GM12878 (cell line): ENCODE measurements around the gene RSPO3. TPM values are rescaled to one million over a fixed set of nuclear protein-coding genes. Genes with fewer than 3 reads are reported as not detected.

Source experiments
- ATAC-seq: fragments of 200-7000 bp; cut with Tn5 transposase; 3 replicates; pipeline ENCODE4 v1.9.1; 2020; ENCODE audit warnings: mild to moderate bottlenecking, moderate library complexity
- BruUV-seq: library from RNA; stranded (reverse); fragments of 400-500 nt; replicated peaks from 2 replicates; lab custom pipeline; 2021; lab: Mats Ljungman, UMichigan
- CTCF ChIA-PET: fragments of 300-600 bp; sonication (Branson Sonifier 250); formaldehyde crosslinking; extraction: SDS; loops from one replicate; lab custom pipeline; 2021; ENCODE audit warnings: inconsistent platforms; lab: Yijun Ruan, JAX
- POLR2A ChIA-PET: fragments of 350-600 bp; formaldehyde crosslinking; extraction: SDS; loops from one replicate; lab custom pipeline; 2021; ENCODE audit warnings: inconsistent platforms; lab: Charles Lee
- RAD21 ChIA-PET: fragments of 300-600 bp; sonication (Branson Sonifier 250); formaldehyde crosslinking; loops from one replicate; lab custom pipeline; 2023; ENCODE audit warnings: antibody characterized with exemption; ENCODE audit not compliant: unreplicated experiment; lab: Charles Lee
- SMC1A ChIA-PET: fragments of 300-600 bp; sonication (Branson Sonifier 250); formaldehyde crosslinking; loops from one replicate; lab custom pipeline; 2023; ENCODE audit not compliant: unreplicated experiment, uncharacterized antibody; lab: Charles Lee
- DNase-seq: peaks from one replicate; pipeline ENCODE4 v3.0.0-alpha.2; 2011; ENCODE audit warnings: low read depth, low spot score
- FAIRE-seq: peaks from 3 replicates; lab custom pipeline; 2011; peaks lifted over from hg19 to GRCh38; lab: Jason Lieb, UNC
- H2AFZ ChIP-seq: 2 replicates; pipeline ENCODE4 v1.6.0; 2011; ENCODE audit warnings: low read depth, low read length, control low read depth; ENCODE audit not compliant: control insufficient read depth
- H3K27ac ChIP-seq: 2 replicates; pipeline ENCODE4 v1.5.1; 2011; ENCODE audit warnings: control low read depth; ENCODE audit not compliant: control insufficient read depth, insufficient read depth
- H3K27me3 ChIP-seq, 2 experiments: replicated peaks in 1 of 2; 2 replicates each; pipeline versions ENCODE4 v1.6.0 to v1.6.1; 2011; ENCODE audit warnings: low read length in 1 of 2; ENCODE audit not compliant: control insufficient read depth in 2 of 2, insufficient read depth in 2 of 2
- H3K36me3 ChIP-seq, 2 experiments: 2 replicates each; pipeline ENCODE4 v1.5.1; 2011; ENCODE audit warnings: low read length in 1 of 2; ENCODE audit not compliant: control insufficient read depth in 2 of 2, insufficient read depth in 2 of 2
- H3K4me1 ChIP-seq: 2 replicates; pipeline ENCODE4 v1.6.1; 2011; ENCODE audit warnings: mild to moderate bottlenecking, low read length, moderate library complexity, mixed read lengths; ENCODE audit not compliant: control insufficient read depth, insufficient read depth
- H3K4me2 ChIP-seq: 2 replicates; pipeline ENCODE4 v1.6.0; 2011; ENCODE audit warnings: control low read depth; ENCODE audit not compliant: control insufficient read depth, insufficient read depth
- H3K4me3 ChIP-seq: fragments of 200-600 bp; sonication (generic); 2 replicates; pipeline ENCODE4 v1.5.1; 2016
- H3K79me2 ChIP-seq: 2 replicates; pipeline ENCODE4 v1.6.0; 2011; ENCODE audit warnings: low read length; ENCODE audit not compliant: control insufficient read depth, insufficient read depth
- H3K9ac ChIP-seq: 2 replicates; pipeline ENCODE4 v1.8.0; 2011; ENCODE audit warnings: low read length, control low read depth, mixed read lengths; ENCODE audit not compliant: control insufficient read depth, insufficient read depth
- H3K9me3 ChIP-seq: replicated peaks from 3 replicates; pipeline ENCODE4 v1.5.1; 2011; ENCODE audit warnings: mild to moderate bottlenecking, low read length; ENCODE audit not compliant: control insufficient read depth, insufficient read depth
- H4K20me1 ChIP-seq: 2 replicates; pipeline ENCODE4 v1.6.0; 2011; ENCODE audit not compliant: control insufficient read depth, insufficient read depth
- CREB1 ChIP-seq: IDR thresholded peaks from 2 replicates; pipeline ENCODE4 v1.6.1; 2012; ENCODE audit warnings: low read depth, mild to moderate bottlenecking, inconsistent platforms
- KAT2A ChIP-seq: conservative IDR thresholded peaks from 2 replicates; pipeline ENCODE4 v1.6.1; 2011; ENCODE audit warnings: low read depth, low read length; ENCODE audit not compliant: control insufficient read depth
- NKRF ChIP-seq: fragments of 450-650 bp; conservative IDR thresholded peaks from 2 replicates; pipeline ENCODE4 v1.6.1; 2017; ENCODE audit warnings: mild to moderate bottlenecking, moderate library complexity
- NR2F1 ChIP-seq: fragments of 450-650 bp; conservative IDR thresholded peaks from 2 replicates; pipeline ENCODE4 v1.6.1; 2017; ENCODE audit warnings: mild to moderate bottlenecking
- SMAD5 ChIP-seq: IDR thresholded peaks from 2 replicates; pipeline ENCODE4 v1.6.1; 2016; ENCODE audit warnings: antibody characterized with exemption, low read depth
- WGBS: methylation state at CpG from one replicate; pipeline ENCODE4 v1.1.6; 2016; ENCODE audit warnings: low lambda C conversion rate; ENCODE audit not compliant: insufficient replicate concordance, insufficient coverage; ENCODE audit errors: missing lambda C conversion rate; 5-methylcytosine and 5-hydroxymethylcytosine counted together
- in situ Hi-C: fragments of 300-500 bp; cut with MboI; formaldehyde crosslinking; loops from 9 replicates; pipeline ENCODE4 v1.14.3; 2018; ENCODE audit warnings: mixed read lengths
- intact Hi-C: fragments of 100-400 bp; cut with micrococcal nuclease; formaldehyde crosslinking; loops from one replicate; pipeline ENCODE4 v1.14.2; 2022; ENCODE audit not compliant: unreplicated experiment
- polyA plus RNA-seq, 11 experiments: library from polyadenylated mRNA; depleted of rRNA in 4 of 11; unstranded in 6 of 11; stranded (reverse) in 5 of 11; fragments of >200 nt; fragmentation: Nextera tagmentation in 4 of 11; fragmentation: Illumina TruSeq in 1 of 11; extraction: Ambion mirVana in 4 of 11; extraction: Trizol in 1 of 11; gene quantifications; 1 replicate in 1 of 11; 2 replicates in 10 of 11; pipeline versions ENCODE4 v1.2.1 to v1.2.3, GENCODE V29; 2011 to 2016; ENCODE audit warnings: inconsistent platforms in 2 of 11, missing spikeins in 2 of 11, low read depth in 1 of 11
- total RNA-seq, 4 experiments: library from RNA; depleted of rRNA in 3 of 4; stranded (reverse); fragments of >200 nt in 3 of 4; fragmentation: Illumina TruSeq in 1 of 4; extraction: Trizol in 1 of 4; gene quantifications; 2 replicates each; pipeline versions ENCODE4 v1.2.1 to v1.2.3, GENCODE V29; 2013 to 2021
- TF ChIP-seq, protein P1 (sequence below): fragments of 450-650 bp; formaldehyde crosslinking; IDR thresholded peaks from 2 replicates; pipeline ENCODE4 v1.4.0; 2022; ENCODE audit warnings: mild to moderate bottlenecking, moderate library complexity
- TF ChIP-seq, protein P2 (sequence below): fragments of 450-650 bp; IDR thresholded peaks from 2 replicates; pipeline ENCODE4 v1.6.1; 2018; ENCODE audit warnings: mild to moderate bottlenecking, low read depth, moderate library complexity; ENCODE audit not compliant: partially characterized antibody

Gene RSPO3
- total and polyA plus RNA-seq, 10 of the 15 experiments (the other 5 are each of a cell fraction or from before 2014, with no cell fraction given): 0.16 TPM; not detected in 9

- TF ChIP-seq SMAD5: no peak
- no peak for DNase-seq
- 0% methylated on average over 2 of the region's 2 CpGs for WGBS
- Histone ChIP-seq H3K4me3 (no peak overlapping the region), H3K4me2 (no peak overlapping the region), H3K27me3 (no peaks in the 10 kb centered on the region), H3K79me2 (no peaks in the 10 kb centered on the region), H3K9ac (no peak overlapping the region), H3K9me3 (no peaks in the 10 kb centered on the region), H3K27ac (no peak overlapping the region), H2AFZ (no peak overlapping the region), H3K4me1 (no peaks in the 10 kb centered on the region), H3K36me3 (no peaks in the 10 kb centered on the region), H4K20me1 (no peaks in the 10 kb centered on the region)
- FAIRE-seq: no peak
- ChIA-PET RAD21 (no interaction called here), POLR2A (no interaction called here), SMC1A (no interaction called here), CTCF (no interaction called here)
- in situ Hi-C loops: no loop called here
- no peak for ATAC-seq
- intact Hi-C loops: no loop called here
- BruUV-seq: no TSS peak
These were observed 34.5 kb upstream of the RSPO3 start for GRCh38 chr6:127083963-127084310.

DNA sequence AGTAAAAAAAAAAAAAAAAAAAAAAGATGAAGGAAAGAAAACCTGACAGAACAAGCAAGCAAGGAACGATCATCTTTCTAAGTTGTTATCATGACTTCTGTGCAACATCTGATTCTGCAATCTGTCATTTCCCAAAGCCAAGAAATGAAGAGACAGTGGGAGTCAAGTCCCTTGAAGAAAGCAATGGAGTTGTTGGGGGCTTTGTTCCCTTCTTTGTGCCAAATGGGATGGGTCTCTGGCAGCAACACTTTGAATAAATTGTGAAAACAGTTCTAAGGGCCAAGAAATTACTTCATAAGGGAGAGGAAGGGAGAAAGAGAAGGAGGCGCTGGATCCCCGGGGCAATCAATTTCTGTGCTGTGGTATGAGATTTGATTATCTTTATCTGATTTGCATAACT is 33.3 kb upstream of the RSPO3 start:
- no peaks in the 10 kb centered on the region for H3K36me3 ChIP-seq
- FAIRE-seq: no peak
- no peaks in the 10 kb centered on the region for H3K27me3 ChIP-seq
- RAD21 ChIA-PET: no interaction called here
- no peaks in the 10 kb centered on the region for H3K9me3 ChIP-seq
- H2AFZ ChIP-seq: no peak overlapping the region
- H3K4me3 ChIP-seq: no peak overlapping the region
- H3K9ac ChIP-seq: no peak overlapping the region
- SMC1A ChIA-PET: interaction anchor here (1.2 kb wide), 1 partner anchor 7 kb away, joined by 3 read pairs; no protein-coding TSS in a partner anchor
- in situ Hi-C loops (no loop called here), intact Hi-C loops (no loop called here)
- no peak overlapping the region for H3K27ac ChIP-seq
- no peak for DNase-seq
- H3K4me1 ChIP-seq: no peaks in the 10 kb centered on the region
- CTCF ChIA-PET: no interaction called here
- H3K4me2 ChIP-seq: no peak overlapping the region
- ATAC-seq: no peak
- H3K79me2 ChIP-seq: no peaks in the 10 kb centered on the region
- 27% methylated on average over 3 of the region's 3 CpGs for WGBS
- no peaks in the 10 kb centered on the region for H4K20me1 ChIP-seq
- no TSS peak for BruUV-seq
- POLR2A ChIA-PET: no interaction called here
- TF ChIP-seq, protein P1, sequence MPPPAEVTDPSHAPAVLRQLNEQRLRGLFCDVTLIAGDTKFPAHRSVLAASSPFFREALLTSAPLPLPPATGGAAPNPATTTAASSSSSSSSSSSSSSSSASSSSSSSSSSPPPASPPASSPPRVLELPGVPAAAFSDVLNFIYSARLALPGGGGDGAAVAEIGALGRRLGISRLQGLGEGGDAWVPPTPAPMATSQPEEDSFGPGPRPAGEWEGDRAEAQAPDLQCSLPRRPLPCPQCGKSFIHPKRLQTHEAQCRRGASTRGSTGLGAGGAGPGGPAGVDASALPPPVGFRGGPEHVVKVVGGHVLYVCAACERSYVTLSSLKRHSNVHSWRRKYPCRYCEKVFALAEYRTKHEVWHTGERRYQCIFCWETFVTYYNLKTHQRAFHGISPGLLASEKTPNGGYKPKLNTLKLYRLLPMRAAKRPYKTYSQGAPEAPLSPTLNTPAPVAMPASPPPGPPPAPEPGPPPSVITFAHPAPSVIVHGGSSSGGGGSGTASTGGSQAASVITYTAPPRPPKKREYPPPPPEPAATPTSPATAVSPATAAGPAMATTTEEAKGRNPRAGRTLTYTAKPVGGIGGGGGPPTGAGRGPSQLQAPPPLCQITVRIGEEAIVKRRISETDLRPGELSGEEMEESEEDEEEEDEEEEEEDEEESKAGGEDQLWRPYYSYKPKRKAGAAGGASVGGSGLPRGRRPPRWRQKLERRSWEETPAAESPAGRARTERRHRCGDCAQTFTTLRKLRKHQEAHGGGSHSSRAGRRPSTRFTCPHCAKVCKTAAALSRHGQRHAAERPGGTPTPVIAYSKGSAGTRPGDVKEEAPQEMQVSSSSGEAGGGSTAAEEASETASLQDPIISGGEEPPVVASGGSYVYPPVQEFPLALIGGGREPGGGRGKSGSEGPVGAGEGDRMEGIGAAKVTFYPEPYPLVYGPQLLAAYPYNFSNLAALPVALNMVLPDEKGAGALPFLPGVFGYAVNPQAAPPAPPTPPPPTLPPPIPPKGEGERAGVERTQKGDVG (CRISPR knock-in tag): no peak
- TF ChIP-seq KAT2A (no peak), NR2F1 (no peak), CREB1 (no peak), NKRF (no peak)
- TF ChIP-seq, protein P2, sequence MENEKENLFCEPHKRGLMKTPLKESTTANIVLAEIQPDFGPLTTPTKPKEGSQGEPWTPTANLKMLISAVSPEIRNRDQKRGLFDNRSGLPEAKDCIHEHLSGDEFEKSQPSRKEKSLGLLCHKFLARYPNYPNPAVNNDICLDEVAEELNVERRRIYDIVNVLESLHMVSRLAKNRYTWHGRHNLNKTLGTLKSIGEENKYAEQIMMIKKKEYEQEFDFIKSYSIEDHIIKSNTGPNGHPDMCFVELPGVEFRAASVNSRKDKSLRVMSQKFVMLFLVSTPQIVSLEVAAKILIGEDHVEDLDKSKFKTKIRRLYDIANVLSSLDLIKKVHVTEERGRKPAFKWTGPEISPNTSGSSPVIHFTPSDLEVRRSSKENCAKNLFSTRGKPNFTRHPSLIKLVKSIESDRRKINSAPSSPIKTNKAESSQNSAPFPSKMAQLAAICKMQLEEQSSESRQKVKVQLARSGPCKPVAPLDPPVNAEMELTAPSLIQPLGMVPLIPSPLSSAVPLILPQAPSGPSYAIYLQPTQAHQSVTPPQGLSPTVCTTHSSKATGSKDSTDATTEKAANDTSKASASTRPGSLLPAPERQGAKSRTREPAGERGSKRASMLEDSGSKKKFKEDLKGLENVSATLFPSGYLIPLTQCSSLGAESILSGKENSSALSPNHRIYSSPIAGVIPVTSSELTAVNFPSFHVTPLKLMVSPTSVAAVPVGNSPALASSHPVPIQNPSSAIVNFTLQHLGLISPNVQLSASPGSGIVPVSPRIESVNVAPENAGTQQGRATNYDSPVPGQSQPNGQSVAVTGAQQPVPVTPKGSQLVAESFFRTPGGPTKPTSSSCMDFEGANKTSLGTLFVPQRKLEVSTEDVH: no peak
